K562 (cell line): ENCODE measurements around the gene PPP6R3.

Experiments used
- CTCF ChIP-seq, 3 experiments: IDR thresholded peaks in 2 of 3; conservative IDR thresholded peaks in 1 of 3; 2 replicates each; pipeline ENCODE4 v1.5.1; 2011 to 2012; ENCODE audit warnings: low read length in 3 of 3, mild to moderate bottlenecking in 3 of 3, control low read depth in 2 of 3, improper control_type of control experiment in 1 of 3, inconsistent platforms in 1 of 3, low read depth in 1 of 3, mixed read lengths in 1 of 3, moderate library complexity in 1 of 3; ENCODE audit not compliant: insufficient read depth in 2 of 3
- NR3C1 ChIP-seq: sonication (generic); formaldehyde crosslinking; IDR thresholded peaks from 2 replicates; pipeline ENCODE4 v1.8.1; 2022; ENCODE audit warnings: missing genetic modification reagents

- no peak for TF ChIP-seq NR3C1 (CRISPR knock-in tag)
- no peak for TF ChIP-seq CTCF (IDR thresholded peaks at IDR 0.05 in 2 of 3, conservative IDR thresholded peaks at IDR 0.05 in 1 of 3; ENCODE audit: insufficient read depth in 2 of 3, low read depth in 1 of 3, low read length in 3 of 3)
Measured at GRCh38 chr11:68479390-68479789, 18.8 kb downstream of the PPP6R3 start.
